ENCODE data around the gene NDUFA9. TPM values are rescaled to one million over a fixed set of nuclear protein-coding genes. Genes with fewer than 3 reads are reported as not detected.

NDUFA9 gene
- total RNA-seq, 1 donor from 2014 or later: 37.8 TPM

DNA sequence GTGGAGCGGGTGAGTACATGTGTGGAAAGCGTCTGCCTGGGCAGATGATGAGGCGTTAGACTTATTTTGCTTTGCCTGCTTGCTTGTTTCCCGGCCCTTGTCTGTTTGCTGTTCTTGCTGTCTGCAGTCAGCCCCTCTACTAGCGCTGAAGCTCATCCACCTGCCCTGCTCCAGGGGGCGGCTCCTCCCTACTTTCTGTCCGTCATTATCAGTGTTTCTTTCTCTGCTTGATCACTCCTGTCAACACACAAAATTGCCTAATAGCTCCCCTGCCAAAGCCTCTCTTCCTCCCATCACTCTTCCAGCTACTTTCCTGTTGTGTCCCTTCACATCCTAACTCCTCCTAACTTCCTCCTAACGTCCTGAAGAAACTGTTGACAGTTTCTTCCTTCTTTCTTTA lies 36.4 kb downstream of the NDUFA9 start:
- no peak for DNase-seq (ENCODE audit: extremely low read depth, low read depth, low spot score)

DNA sequence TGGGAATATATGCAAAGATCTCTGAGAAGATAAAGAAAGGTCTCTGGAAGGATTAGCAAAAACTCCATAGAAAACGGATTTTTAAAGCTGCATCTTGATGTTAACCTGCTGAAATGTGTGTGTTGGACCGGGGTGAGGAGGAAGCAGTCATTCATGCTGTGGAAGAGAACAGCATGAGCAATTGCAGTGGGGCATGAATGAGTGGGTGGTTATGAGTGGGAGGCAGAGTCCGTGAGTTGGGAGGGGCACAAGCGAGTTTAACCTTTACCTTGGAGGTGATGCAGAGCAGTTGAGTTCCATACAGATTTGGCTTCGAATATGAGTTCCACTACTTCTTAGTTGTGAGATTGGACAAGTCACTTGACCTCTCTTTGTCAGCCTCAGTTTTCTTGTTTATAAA lies 41.8 kb downstream of the NDUFA9 start:
- DNase-seq (ENCODE audit: extremely low read depth, low read depth, low spot score): no peak

Other genes with a start within 250 kb of the NDUFA9 start
- not detected in 2 replicates for gene FGF6, start 203.3 kb upstream of the NDUFA9 start, total RNA-seq
- gene RAD51AP1, start 110.2 kb upstream of the NDUFA9 start, total RNA-seq: 4.1 and 8.5 TPM in 2 replicates
- 44.1 and 65.0 TPM in 2 replicates for gene DYRK4, start 86.9 kb upstream of the NDUFA9 start, total RNA-seq
- gene AKAP3, start 63 bp upstream of the NDUFA9 start, total RNA-seq: 1.2 and 2.6 TPM in 2 replicates
- gene GALNT8, start 71.3 kb downstream of the NDUFA9 start, total RNA-seq: 0.35 and 0.53 TPM in 2 replicates